Hepatocyte (in vitro differentiated cells): Measurements from ENCODE around the gene ZCCHC7. TPM values are rescaled to one million over a fixed set of nuclear protein-coding genes. Genes with fewer than 3 reads are reported as not detected.

Experiments
- DNase-seq: peaks from one replicate; pipeline ENCODE4 v3.0.0-alpha.2; 2016; ENCODE audit warnings: low spot score
- H2AFZ ChIP-seq: fragments of 200-600 bp; sonication (generic); 2 replicates; pipeline ENCODE4 v1.6.0; 2016; ENCODE audit warnings: antibody characterized with exemption, mild to moderate bottlenecking
- H3K27ac ChIP-seq: fragments of 200-600 bp; sonication (generic); 2 replicates; pipeline ENCODE4 v1.5.1; 2016; ENCODE audit warnings: mild to moderate bottlenecking
- H3K27me3 ChIP-seq: fragments of 200-600 bp; sonication (generic); 2 replicates; pipeline ENCODE4 v1.6.1; 2016
- H3K36me3 ChIP-seq: fragments of 200-600 bp; sonication (generic); replicated peaks from 2 replicates; pipeline ENCODE4 v1.5.1; 2016; ENCODE audit warnings: low read depth; ENCODE audit not compliant: insufficient read depth
- H3K4me1 ChIP-seq: fragments of 200-600 bp; sonication (generic); 2 replicates; pipeline ENCODE4 v1.5.1; 2016; ENCODE audit warnings: mild to moderate bottlenecking, moderate library complexity; ENCODE audit not compliant: insufficient read depth
- H3K4me2 ChIP-seq: fragments of 200-600 bp; sonication (generic); 2 replicates; pipeline ENCODE4 v1.6.0; 2016
- H3K4me3 ChIP-seq: fragments of 200-600 bp; sonication (generic); 2 replicates; pipeline ENCODE4 v1.5.1; 2016; ENCODE audit warnings: mild to moderate bottlenecking
- H3K79me2 ChIP-seq: fragments of 200-600 bp; sonication (generic); 2 replicates; pipeline ENCODE4 v1.6.0; 2017; ENCODE audit warnings: mild to moderate bottlenecking
- H3K9me2 ChIP-seq: fragments of 200-600 bp; sonication (generic); replicated peaks from 2 replicates; pipeline ENCODE4 v1.6.0; 2017; ENCODE audit warnings: mild to moderate bottlenecking; ENCODE audit not compliant: insufficient read depth
- H3K9me3 ChIP-seq: fragments of 200-600 bp; sonication (generic); 2 replicates; pipeline ENCODE4 v1.5.1; 2016; ENCODE audit warnings: low read depth, mild to moderate bottlenecking
- H4K20me1 ChIP-seq: fragments of 200-600 bp; sonication (generic); 2 replicates; pipeline ENCODE4 v1.6.0; 2016; ENCODE audit warnings: mild to moderate bottlenecking; ENCODE audit not compliant: insufficient read depth, poor library complexity, severe bottlenecking
- EZH2 ChIP-seq: fragments of 200-600 bp; sonication (generic); IDR thresholded peaks from 2 replicates; pipeline ENCODE4 v1.6.1; 2016; ENCODE audit warnings: antibody characterized with exemption, mild to moderate bottlenecking, borderline replicate concordance
- EZH2phosphoT487 ChIP-seq: fragments of 200-600 bp; sonication (generic); IDR thresholded peaks from one replicate; pipeline ENCODE4 v1.6.1; 2018; ENCODE audit warnings: antibody characterized with exemption, mild to moderate bottlenecking, low read depth, moderate library complexity; ENCODE audit not compliant: unreplicated experiment, severe bottlenecking
- WGBS: methylation state at CpG from one replicate; pipeline ENCODE4 v1.1.6; 2016; ENCODE audit warnings: low lambda C conversion rate; ENCODE audit errors: missing lambda C conversion rate; 5-methylcytosine and 5-hydroxymethylcytosine counted together
- polyA plus RNA-seq: library from polyadenylated mRNA; unstranded; fragments of >200 nt; fragmentation: Nextera tagmentation; extraction: Ambion mirVana; gene quantifications from 2 replicates; pipeline ENCODE4 v1.2.1, GENCODE V29; 2016
- total RNA-seq: library from RNA; depleted of rRNA; stranded (reverse); fragments of >200 nt; gene quantifications from 2 replicates; pipeline ENCODE4 v1.2.3, GENCODE V29; 2014
- TF ChIP-seq, protein P1 (sequence below): fragments of 200-600 bp; sonication (generic); IDR thresholded peaks from 2 replicates; pipeline ENCODE4 v1.5.1; 2016; ENCODE audit warnings: antibody characterized with exemption, mild to moderate bottlenecking; ENCODE audit not compliant: poor library complexity

ZCCHC7 gene
- total and polyA plus RNA-seq, 2 experiments from 2014 or later = 12.3 to 14.6 TPM

DNA sequence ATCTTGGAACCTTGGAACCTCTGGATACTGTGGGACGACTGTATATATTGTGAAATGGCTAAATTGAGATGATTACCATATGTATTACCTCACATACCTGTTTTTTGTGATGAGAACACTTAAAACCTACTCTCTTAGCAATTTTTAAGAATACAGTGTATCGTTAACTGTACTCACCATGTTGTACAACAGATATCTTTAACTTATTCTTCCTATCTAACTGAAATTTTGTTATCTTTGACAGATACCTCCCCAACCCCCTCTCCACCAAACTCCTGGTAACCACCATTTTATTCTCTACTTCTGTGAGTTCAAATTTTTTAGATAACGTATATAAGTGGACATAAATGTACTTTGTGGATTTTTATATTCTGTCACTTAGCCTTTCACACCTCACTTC is 126.5 kb downstream of the ZCCHC7 start:
- TF ChIP-seq EZH2 = no peak
- H3K4me1 ChIP-seq = no peaks in the 10 kb centered on the region
- no peak overlapping the region for H3K4me2 ChIP-seq
- H3K9me2 ChIP-seq = no peaks in the 10 kb centered on the region
- H3K27ac ChIP-seq = no peak overlapping the region
- 99% methylated on average over 3 of the region's 3 CpGs for WGBS
- no peak overlapping the region for H3K4me3 ChIP-seq
- DNase-seq = no peak
- H3K27me3 ChIP-seq = no peaks in the 10 kb centered on the region
- no peaks in the 10 kb centered on the region for H3K36me3 ChIP-seq
- H3K79me2 ChIP-seq = no peaks in the 10 kb centered on the region
- no peak overlapping the region for H2AFZ ChIP-seq
- H3K9me3 ChIP-seq = no peaks in the 10 kb centered on the region
- H4K20me1 ChIP-seq = no peaks in the 10 kb centered on the region

DNA sequence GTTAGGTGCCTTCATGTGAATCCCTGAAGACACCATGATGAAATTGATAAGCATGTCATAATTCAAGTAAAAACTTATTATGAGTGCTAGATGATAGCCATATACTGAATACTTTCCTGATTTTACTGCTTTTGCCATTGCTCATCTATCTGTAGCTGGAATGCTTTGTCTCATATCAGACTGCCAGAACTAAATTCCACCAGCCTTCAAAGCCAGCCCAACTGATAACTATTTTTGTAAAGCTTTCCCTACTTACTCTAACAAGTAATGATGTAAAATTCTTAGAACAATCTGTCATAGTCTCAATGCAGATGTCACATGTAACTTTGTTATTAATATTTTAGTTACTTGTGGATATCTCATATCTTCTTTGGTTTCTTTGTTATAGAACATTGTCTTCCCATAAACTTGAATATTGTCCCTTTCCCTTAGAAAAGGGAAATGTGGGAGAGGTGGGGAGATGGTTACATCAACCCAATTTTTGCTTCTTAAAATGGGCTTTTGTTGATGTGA is 128.3 kb downstream of the ZCCHC7 start:
- no peaks in the 10 kb centered on the region for H3K9me2 ChIP-seq
- no peaks in the 10 kb centered on the region for H3K4me1 ChIP-seq
- TF ChIP-seq EZH2 = no peak
- TF ChIP-seq, protein P1, sequence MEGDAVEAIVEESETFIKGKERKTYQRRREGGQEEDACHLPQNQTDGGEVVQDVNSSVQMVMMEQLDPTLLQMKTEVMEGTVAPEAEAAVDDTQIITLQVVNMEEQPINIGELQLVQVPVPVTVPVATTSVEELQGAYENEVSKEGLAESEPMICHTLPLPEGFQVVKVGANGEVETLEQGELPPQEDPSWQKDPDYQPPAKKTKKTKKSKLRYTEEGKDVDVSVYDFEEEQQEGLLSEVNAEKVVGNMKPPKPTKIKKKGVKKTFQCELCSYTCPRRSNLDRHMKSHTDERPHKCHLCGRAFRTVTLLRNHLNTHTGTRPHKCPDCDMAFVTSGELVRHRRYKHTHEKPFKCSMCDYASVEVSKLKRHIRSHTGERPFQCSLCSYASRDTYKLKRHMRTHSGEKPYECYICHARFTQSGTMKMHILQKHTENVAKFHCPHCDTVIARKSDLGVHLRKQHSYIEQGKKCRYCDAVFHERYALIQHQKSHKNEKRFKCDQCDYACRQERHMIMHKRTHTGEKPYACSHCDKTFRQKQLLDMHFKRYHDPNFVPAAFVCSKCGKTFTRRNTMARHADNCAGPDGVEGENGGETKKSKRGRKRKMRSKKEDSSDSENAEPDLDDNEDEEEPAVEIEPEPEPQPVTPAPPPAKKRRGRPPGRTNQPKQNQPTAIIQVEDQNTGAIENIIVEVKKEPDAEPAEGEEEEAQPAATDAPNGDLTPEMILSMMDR = no peak
- no peak for TF ChIP-seq EZH2phosphoT487
- H3K36me3 ChIP-seq = no peaks in the 10 kb centered on the region
- H3K4me3 ChIP-seq = no peak overlapping the region
- no peaks in the 10 kb centered on the region for H3K27me3 ChIP-seq
- no peaks in the 10 kb centered on the region for H3K79me2 ChIP-seq
- no peaks in the 10 kb centered on the region for H3K9me3 ChIP-seq
- no peak overlapping the region for H3K4me2 ChIP-seq
- no peak overlapping the region for H2AFZ ChIP-seq
- no peak for DNase-seq
- H4K20me1 ChIP-seq = no peaks in the 10 kb centered on the region
- no peak overlapping the region for H3K27ac ChIP-seq

DNA sequence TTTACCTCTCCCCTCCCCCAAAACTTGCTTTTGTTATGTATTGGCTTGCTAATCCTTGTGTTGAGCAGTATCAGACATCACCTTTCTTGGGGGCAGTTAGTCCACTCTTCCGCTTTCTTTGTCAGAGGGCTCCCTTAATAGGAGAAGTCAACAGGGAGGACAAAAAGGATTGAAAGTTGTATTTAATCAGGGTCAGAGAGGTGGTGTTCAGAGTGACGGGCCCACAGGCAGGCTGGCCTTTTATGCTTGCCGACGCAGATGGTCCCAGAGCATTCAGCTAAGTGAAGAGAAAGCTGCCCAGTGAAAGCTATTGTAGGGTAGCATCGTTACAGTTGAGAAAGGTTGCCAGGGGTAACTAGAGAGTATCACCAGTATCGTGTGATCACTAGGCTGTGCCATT is 131.1 kb downstream of the ZCCHC7 start:
- Histone ChIP-seq H3K27ac (no peak overlapping the region), H3K4me3 (no peak overlapping the region), H4K20me1 (no peaks in the 10 kb centered on the region), H3K9me3 (no peaks in the 10 kb centered on the region), H3K4me2 (no peak overlapping the region), H3K36me3 (no peaks in the 10 kb centered on the region), H3K79me2 (no peaks in the 10 kb centered on the region), H3K27me3 (no peaks in the 10 kb centered on the region), H2AFZ (no peak overlapping the region), H3K9me2 (no peaks in the 10 kb centered on the region), H3K4me1 (no peaks in the 10 kb centered on the region)
- WGBS = 64% methylated on average over 6 of the region's 6 CpGs
- TF ChIP-seq EZH2 (no peak), EZH2phosphoT487 (no peak)
- TF ChIP-seq, protein P1 = no peak
- no peak for DNase-seq

DNA sequence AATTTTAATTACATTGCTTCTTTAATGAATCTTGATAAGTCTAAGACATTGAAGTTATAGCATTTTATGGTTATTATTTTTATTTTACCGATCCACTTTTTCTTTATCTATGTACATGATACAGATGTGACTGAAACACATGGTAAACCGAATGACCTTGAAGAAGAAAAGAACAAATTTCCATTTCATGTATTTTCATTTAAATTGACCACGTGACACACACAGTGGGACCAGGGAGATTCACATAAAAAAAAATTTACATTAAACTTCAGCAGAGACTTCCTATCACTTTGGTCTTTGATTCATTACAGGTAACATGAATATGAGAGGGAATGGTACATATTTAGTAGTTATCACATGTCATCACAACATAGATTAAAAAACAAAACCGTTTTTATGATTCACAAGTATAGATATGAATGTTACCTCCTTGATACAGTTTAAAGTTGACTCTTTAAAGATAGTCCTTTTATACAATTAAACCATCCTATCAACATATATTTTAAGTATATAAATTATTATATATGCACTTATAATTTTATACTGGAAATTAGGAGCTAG is 133.1 kb downstream of the ZCCHC7 start:
- H3K9me2 ChIP-seq = no peaks in the 10 kb centered on the region
- H4K20me1 ChIP-seq = no peaks in the 10 kb centered on the region
- H3K4me2 ChIP-seq = no peak overlapping the region
- H2AFZ ChIP-seq = no peak overlapping the region
- no peaks in the 10 kb centered on the region for H3K27me3 ChIP-seq
- WGBS = 86% methylated on average over 4 of the region's 4 CpGs
- TF ChIP-seq, protein P1 = no peak
- no peak for TF ChIP-seq EZH2phosphoT487
- TF ChIP-seq EZH2 = no peak
- no peak overlapping the region for H3K27ac ChIP-seq
- H3K79me2 ChIP-seq = no peaks in the 10 kb centered on the region
- H3K4me1 ChIP-seq = no peaks in the 10 kb centered on the region
- H3K9me3 ChIP-seq = no peaks in the 10 kb centered on the region
- no peaks in the 10 kb centered on the region for H3K36me3 ChIP-seq
- no peak overlapping the region for H3K4me3 ChIP-seq
- DNase-seq = no peak
